GM19240 (cell line): ENCODE results near the gene MRPL55.

Experiments used
- DNase-seq: peaks from one replicate; pipeline ENCODE4 v3.0.0; 2011; ENCODE audit warnings: low spot score; ENCODE audit not compliant: insufficient read length

MRPL55 gene

DNA sequence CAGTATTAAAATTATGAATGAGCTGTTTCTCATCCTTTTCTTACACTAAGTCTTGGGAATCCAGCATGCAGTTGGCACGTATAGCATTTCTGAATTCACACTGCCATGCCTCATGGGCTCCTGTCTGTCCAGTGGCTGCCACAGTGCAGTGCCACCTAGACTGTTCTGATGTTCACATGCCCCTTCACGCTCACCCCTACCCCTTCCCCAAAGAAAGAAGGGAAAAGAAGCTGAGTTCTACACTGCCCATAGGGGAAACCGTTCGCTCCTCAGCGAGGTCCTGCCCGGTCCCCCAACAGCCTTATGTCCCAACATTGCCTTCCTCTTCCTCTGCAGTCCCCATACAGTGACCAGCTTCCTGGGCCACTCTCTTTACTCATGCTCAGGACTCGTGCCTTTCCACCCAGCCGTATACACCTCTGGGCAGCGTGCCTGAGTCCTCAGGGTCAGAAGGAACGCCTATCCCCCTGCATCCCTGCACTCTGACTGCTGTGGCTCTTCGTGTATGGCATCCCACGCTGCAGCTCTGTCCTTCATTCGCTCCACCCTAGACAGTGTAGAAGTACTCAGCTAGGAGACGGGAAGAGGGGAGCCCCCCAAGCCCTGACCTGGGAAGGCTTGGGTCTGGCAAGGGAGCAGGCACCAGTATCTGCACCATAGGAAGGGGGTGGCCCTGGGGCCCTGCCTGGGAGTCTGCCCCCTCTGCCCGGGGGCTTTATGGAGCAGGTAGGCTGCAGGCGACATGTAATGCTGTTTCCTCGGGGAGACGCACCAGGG lies 50.7 kb downstream of the MRPL55 start:
- no peak for DNase-seq
